NK-92 (cell line): ENCODE results near the gene PACSIN2.
"Not testable (repeated sequence)": the region's sequence is repeated elsewhere in the genome, so short reads cannot be mapped to it uniquely, and the experiment has no call there.

Source experiments
- DNase-seq: peaks from one replicate; lab custom pipeline; 2025; ENCODE audit not compliant: unreplicated experiment; lab: John Stamatoyannopoulos, UW

PACSIN2 gene

GRCh38 chr22:42992886-42993479 is 22.0 kb downstream of the PACSIN2 start:
- DNase-seq: no peak

- DNase-seq: no peak
Measured at GRCh38 chr22:42992092-42992491, 22.9 kb downstream of the PACSIN2 start.

GRCh38 chr22:42991010-42991651 is 23.8 kb downstream of the PACSIN2 start:
- DNase-seq: no peak

GRCh38 chr22:42990131-42990838 is 24.7 kb downstream of the PACSIN2 start:
- no peak for DNase-seq

GRCh38 chr22:42986115-42986514 is 28.8 kb downstream of the PACSIN2 start:
- DNase-seq: no peak

GRCh38 chr22:42985531-42985905 is 29.4 kb downstream of the PACSIN2 start:
- no peak for DNase-seq

- DNase-seq: no peak
Measured at GRCh38 chr22:42984814-42985530, 30.0 kb downstream of the PACSIN2 start.

- no peak for DNase-seq
Measured at GRCh38 chr22:42984397-42984796, 30.6 kb downstream of the PACSIN2 start.

GRCh38 chr22:42983470-42983869 is 31.5 kb downstream of the PACSIN2 start:
- DNase-seq: no peak

GRCh38 chr22:42979606-42980005 is 35.3 kb downstream of the PACSIN2 start:
- no peak for DNase-seq

GRCh38 chr22:42978453-42979103 is 36.4 kb downstream of the PACSIN2 start:
- no peak for DNase-seq

GRCh38 chr22:42977569-42977968 is 37.4 kb downstream of the PACSIN2 start:
- DNase-seq: no peak

GRCh38 chr22:42976217-42976933 is 38.6 kb downstream of the PACSIN2 start:
- no peak for DNase-seq

- DNase-seq: no peak
Measured at GRCh38 chr22:42974223-42974622, 40.7 kb downstream of the PACSIN2 start.

- DNase-seq: no peak
Measured at GRCh38 chr22:42973536-42973881, 41.4 kb downstream of the PACSIN2 start.

GRCh38 chr22:42972649-42973535 is 42.1 kb downstream of the PACSIN2 start:
- no peak for DNase-seq

GRCh38 chr22:42971473-42971860 is 43.5 kb downstream of the PACSIN2 start:
- not testable (repeated sequence) for DNase-seq

- no peak for DNase-seq
Measured at GRCh38 chr22:42970029-42970428, 44.9 kb downstream of the PACSIN2 start.

- DNase-seq: no peak
Measured at GRCh38 chr22:42969348-42969975, 45.5 kb downstream of the PACSIN2 start.
